Endothelial cell of umbilical vein (primary cell): ENCODE results near the gene OR2D2. TPM values are rescaled to one million over a fixed set of nuclear protein-coding genes. Genes with fewer than 3 reads are reported as not detected.

Source experiments
- BruUV-seq: library from RNA; stranded (reverse); fragments of 400-500 nt; replicated peaks from 2 replicates; lab custom pipeline; 2021; lab: Mats Ljungman, UMichigan
- CTCF ChIA-PET: fragments of 300-600, 350-600 bp; sonication (Branson Sonifier 250); formaldehyde crosslinking; loops from one replicate; lab custom pipeline; 2021; ENCODE audit warnings: antibody characterized with exemption, inconsistent platforms; lab: Charles Lee
- POLR2A ChIA-PET: fragments of 300-600, 350-600 bp; sonication (Branson Sonifier 250); formaldehyde crosslinking; loops from one replicate; lab custom pipeline; 2021; ENCODE audit warnings: antibody characterized with exemption, inconsistent platforms; lab: Charles Lee
- DNase-seq: peaks from one replicate; pipeline ENCODE4 v3.0.0-alpha.2; 2011; ENCODE audit warnings: low read depth, low spot score
- FAIRE-seq: peaks from 2 replicates; lab custom pipeline; 2011; peaks lifted over from hg19 to GRCh38; lab: Jason Lieb, UNC
- H2AFZ ChIP-seq: 2 replicates; pipeline ENCODE4 v1.6.0; 2012; ENCODE audit warnings: low read depth, low read length, control low read depth, inconsistent platforms
- H3K27ac ChIP-seq: 2 replicates; pipeline ENCODE4 v1.5.1; 2011; ENCODE audit warnings: low read depth, mild to moderate bottlenecking, control low read depth, low read length, moderate library complexity; ENCODE audit not compliant: insufficient read depth
- H3K27me3 ChIP-seq, 2 experiments: 2 replicates each; pipeline versions ENCODE4 v1.6.0 to v1.6.1; 2011; ENCODE audit warnings: low read length in 2 of 2, mixed read lengths in 1 of 2; ENCODE audit not compliant: control insufficient read depth in 2 of 2, insufficient read depth in 2 of 2
- H3K36me3 ChIP-seq, 2 experiments: 2 replicates in 1 of 2; 3 replicates in 1 of 2; pipeline ENCODE4 v1.5.1; 2011; ENCODE audit warnings: low read length in 2 of 2, mild to moderate bottlenecking in 1 of 2, moderate library complexity in 1 of 2; ENCODE audit not compliant: control insufficient read depth in 2 of 2, insufficient read depth in 2 of 2; ENCODE audit errors: extremely low read depth in 1 of 2
- H3K4me1 ChIP-seq: 3 replicates; pipeline ENCODE4 v1.5.1; 2011; ENCODE audit warnings: mild to moderate bottlenecking, low read length; ENCODE audit not compliant: control insufficient read depth, insufficient read depth; ENCODE audit errors: extremely low read depth
- H3K4me2 ChIP-seq: 2 replicates; pipeline ENCODE4 v1.6.1; 2011; ENCODE audit warnings: low read length, control low read depth, mixed read lengths; ENCODE audit not compliant: insufficient read depth
- H3K4me3 ChIP-seq, 3 experiments: fragments of 200-600 bp in 1 of 3; sonication (generic), shearing (Covaris generic) in 1 of 3; replicated peaks in 1 of 3; 2 replicates each; pipeline ENCODE4 v1.5.1; 2011 to 2016; ENCODE audit warnings: control low read depth in 3 of 3, low read length in 3 of 3, mild to moderate bottlenecking in 2 of 3, inconsistent platforms in 1 of 3, low read depth in 1 of 3, moderate library complexity in 1 of 3; ENCODE audit not compliant: insufficient read depth in 1 of 3
- H3K79me2 ChIP-seq: 2 replicates; pipeline ENCODE4 v1.6.0; 2012; ENCODE audit warnings: low read length, inconsistent platforms; ENCODE audit not compliant: control insufficient read depth, insufficient read depth
- H3K9ac ChIP-seq: replicated peaks from 2 replicates; pipeline ENCODE3; 2011; ENCODE audit warnings: low read length, control low read depth; ENCODE audit not compliant: insufficient read depth; ENCODE audit errors: extremely low read depth
- H3K9me1 ChIP-seq: replicated peaks from 3 replicates; pipeline ENCODE4 v1.6.0; 2011; ENCODE audit warnings: mild to moderate bottlenecking, low read length; ENCODE audit not compliant: control insufficient read depth, insufficient read depth; ENCODE audit errors: extremely low read depth
- H3K9me3 ChIP-seq: replicated peaks from 2 replicates; pipeline ENCODE4 v1.5.1; 2012; ENCODE audit warnings: low read length, inconsistent platforms; ENCODE audit not compliant: control insufficient read depth, insufficient read depth
- H4K20me1 ChIP-seq: replicated peaks from 2 replicates; pipeline ENCODE3; 2011; ENCODE audit warnings: mild to moderate bottlenecking, low read length; ENCODE audit not compliant: control insufficient read depth, insufficient read depth; ENCODE audit errors: extremely low read depth
- EZH2 ChIP-seq: IDR thresholded peaks from 2 replicates; pipeline ENCODE4 v1.6.1; 2012; ENCODE audit warnings: borderline replicate concordance, low read depth, mild to moderate bottlenecking, moderate library complexity, low read length, inconsistent platforms; ENCODE audit not compliant: severe bottlenecking
- FOS ChIP-seq: IDR thresholded peaks from 2 replicates; pipeline ENCODE4 v1.6.1; 2011; ENCODE audit warnings: mild to moderate bottlenecking, low read length, moderate library complexity, borderline replicate concordance; ENCODE audit not compliant: insufficient read depth
- GATA2 ChIP-seq: IDR thresholded peaks from 2 replicates; pipeline ENCODE4 v1.7.0; 2011; ENCODE audit warnings: low read depth, mild to moderate bottlenecking, moderate library complexity, mixed read lengths, low read length; ENCODE audit not compliant: insufficient read length, insufficient read depth
- JUN ChIP-seq: IDR thresholded peaks from 2 replicates; pipeline ENCODE4 v1.6.1; 2011; ENCODE audit warnings: borderline replicate concordance, low read depth; ENCODE audit not compliant: insufficient read length, insufficient read depth
- MYC ChIP-seq: IDR thresholded peaks from one replicate; pipeline ENCODE4 v1.6.1; 2011; ENCODE audit warnings: mild to moderate bottlenecking, low read depth, low read length
- POLR2A ChIP-seq: IDR thresholded peaks from 2 replicates; pipeline ENCODE4 v1.6.1; 2012; ENCODE audit warnings: low read depth, mild to moderate bottlenecking, control low read depth, low read length
- POLR2AphosphoS5 ChIP-seq: IDR thresholded peaks from 2 replicates; pipeline ENCODE4 v1.6.1; 2012; ENCODE audit warnings: low read depth, mild to moderate bottlenecking, control low read depth, low read length, moderate library complexity; ENCODE audit not compliant: insufficient read depth
- dilution Hi-C: fragments of 300-500 bp; cut with MboI; formaldehyde crosslinking; loops from one replicate; pipeline ENCODE4 v1.15.0; 2019; ENCODE audit warnings: low sequenced_read_pairs; ENCODE audit not compliant: extremely low pct_ligation_motif_present
- intact Hi-C: fragments of 100-400 bp; cut with micrococcal nuclease; formaldehyde crosslinking; loops from one replicate; pipeline ENCODE4 v1.10.0; 2022
- polyA plus RNA-seq, 4 experiments: library from polyadenylated mRNA; depleted of rRNA in 3 of 4; stranded (reverse) in 3 of 4; unstranded in 1 of 4; fragments of >200 nt; gene quantifications; 2 replicates each; pipeline versions ENCODE4 v1.2.1 to v1.2.3, GENCODE V29; 2011 to 2012; ENCODE audit warnings: missing spikeins in 1 of 4
- total RNA-seq: library from RNA; stranded (reverse); gene quantifications from 2 replicates; pipeline ENCODE4 v1.2.3, GENCODE V29; 2021
- TF ChIP-seq, protein P1 (sequence below), 2 donors: IDR thresholded peaks; 1 replicate in 1 of 2; 2 replicates in 1 of 2; pipeline ENCODE4 v1.5.1; 2011; ENCODE audit warnings: low read length in 2 of 2, mild to moderate bottlenecking in 2 of 2, moderate library complexity in 2 of 2, control low read depth in 1 of 2, inconsistent platforms in 1 of 2, low read depth in 1 of 2; ENCODE audit not compliant: insufficient read depth in 1 of 2; ENCODE audit errors: extremely low read depth in 1 of 2
- TF ChIP-seq, protein P2 (sequence below): IDR thresholded peaks from 2 replicates; pipeline ENCODE4 v1.6.1; 2011; ENCODE audit not compliant: insufficient read depth, insufficient read length

The OR2D2 gene
- total and polyA plus RNA-seq, 2 donors (not counting 3 experiments of a cell fraction or from before 2014, with no cell fraction given), result 0.08 to 0.31 TPM

DNA sequence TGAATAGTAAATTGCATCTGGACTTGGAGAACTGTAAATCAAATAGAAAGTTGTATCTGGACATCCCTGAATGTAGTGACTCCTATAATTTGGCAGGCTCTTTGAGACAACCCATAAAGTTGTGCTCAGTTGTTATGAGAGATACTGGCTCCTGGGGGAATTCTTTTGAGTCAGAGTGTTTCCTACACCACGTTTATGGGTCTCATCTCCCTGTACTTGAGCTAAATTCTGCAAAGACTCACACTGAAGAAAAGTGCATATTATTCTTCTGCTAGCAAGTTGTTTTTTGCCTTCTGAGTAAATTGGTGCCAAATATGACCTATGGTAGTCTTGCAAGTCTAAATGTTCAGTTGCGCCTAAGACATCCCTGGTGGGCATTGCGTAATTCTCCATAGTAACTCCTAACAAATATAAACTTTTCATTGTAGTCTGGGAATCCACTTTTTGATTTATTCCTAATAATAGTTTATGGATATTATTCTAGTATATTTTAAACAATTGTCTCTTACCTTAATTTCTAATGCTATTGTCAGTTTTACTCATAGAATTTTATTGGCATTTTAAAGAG is 38.9 kb upstream of the OR2D2 start:
- no peak overlapping the region for H3K9ac ChIP-seq
- H3K4me3 ChIP-seq, result no peak overlapping the region
- TF ChIP-seq JUN, result no peak
- TF ChIP-seq POLR2AphosphoS5, result no peak
- TF ChIP-seq POLR2A, result no peak
- TF ChIP-seq MYC, result no peak
- no peak for TF ChIP-seq GATA2
- TF ChIP-seq, protein P1, sequence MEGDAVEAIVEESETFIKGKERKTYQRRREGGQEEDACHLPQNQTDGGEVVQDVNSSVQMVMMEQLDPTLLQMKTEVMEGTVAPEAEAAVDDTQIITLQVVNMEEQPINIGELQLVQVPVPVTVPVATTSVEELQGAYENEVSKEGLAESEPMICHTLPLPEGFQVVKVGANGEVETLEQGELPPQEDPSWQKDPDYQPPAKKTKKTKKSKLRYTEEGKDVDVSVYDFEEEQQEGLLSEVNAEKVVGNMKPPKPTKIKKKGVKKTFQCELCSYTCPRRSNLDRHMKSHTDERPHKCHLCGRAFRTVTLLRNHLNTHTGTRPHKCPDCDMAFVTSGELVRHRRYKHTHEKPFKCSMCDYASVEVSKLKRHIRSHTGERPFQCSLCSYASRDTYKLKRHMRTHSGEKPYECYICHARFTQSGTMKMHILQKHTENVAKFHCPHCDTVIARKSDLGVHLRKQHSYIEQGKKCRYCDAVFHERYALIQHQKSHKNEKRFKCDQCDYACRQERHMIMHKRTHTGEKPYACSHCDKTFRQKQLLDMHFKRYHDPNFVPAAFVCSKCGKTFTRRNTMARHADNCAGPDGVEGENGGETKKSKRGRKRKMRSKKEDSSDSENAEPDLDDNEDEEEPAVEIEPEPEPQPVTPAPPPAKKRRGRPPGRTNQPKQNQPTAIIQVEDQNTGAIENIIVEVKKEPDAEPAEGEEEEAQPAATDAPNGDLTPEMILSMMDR (IDR thresholded peaks at IDR 0.05; ENCODE audit: extremely low read depth in 1 of 2, insufficient read depth in 1 of 2, low read depth in 1 of 2, low read length in 2 of 2), result no peak
- no peak for TF ChIP-seq FOS
- TF ChIP-seq, protein P2, sequence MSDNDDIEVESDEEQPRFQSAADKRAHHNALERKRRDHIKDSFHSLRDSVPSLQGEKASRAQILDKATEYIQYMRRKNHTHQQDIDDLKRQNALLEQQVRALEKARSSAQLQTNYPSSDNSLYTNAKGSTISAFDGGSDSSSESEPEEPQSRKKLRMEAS, result no peak
- TF ChIP-seq EZH2, result no peak
- ChIA-PET POLR2A (no interaction called here), CTCF (interaction anchor here (0.5 kb wide), 1 partner anchor 119 kb away, joined by 3 read pairs; no protein-coding TSS in a partner anchor)
- H3K27me3 ChIP-seq, result no peaks in the 10 kb centered on the region
- H3K4me2 ChIP-seq, result no peak overlapping the region
- H3K9me3 ChIP-seq, result no peaks in the 10 kb centered on the region
- dilution Hi-C loops (no loop called here), intact Hi-C loops (no loop called here)
- DNase-seq (no peak), FAIRE-seq (no peak)
- peaks cover 7% of the 10 kb centered on the region for H3K4me1 ChIP-seq
- no peaks in the 10 kb centered on the region for H4K20me1 ChIP-seq
- H3K27ac ChIP-seq, result no peak overlapping the region
- H3K9me1 ChIP-seq, result peaks cover 2% of the 10 kb centered on the region
- H2AFZ ChIP-seq, result no peak overlapping the region
- peaks cover 5% of the 10 kb centered on the region for H3K79me2 ChIP-seq
- H3K36me3 ChIP-seq, result no peaks in the 10 kb centered on the region
- no TSS peak for BruUV-seq
